HG03432 (cell line): Measurements from ENCODE around the gene SLC6A20.
"Not testable (repeated sequence)": the region's sequence is repeated elsewhere in the genome, so short reads cannot be mapped to it uniquely, and the experiment has no call there.

Source experiments
- ATAC-seq: cut with Tn5 transposase; IDR thresholded peaks from one replicate; pipeline ENCODE4 v1.9.1; 2021; ENCODE audit warnings: mild to moderate bottlenecking, moderate library complexity; ENCODE audit not compliant: unreplicated experiment

The SLC6A20 gene

DNA sequence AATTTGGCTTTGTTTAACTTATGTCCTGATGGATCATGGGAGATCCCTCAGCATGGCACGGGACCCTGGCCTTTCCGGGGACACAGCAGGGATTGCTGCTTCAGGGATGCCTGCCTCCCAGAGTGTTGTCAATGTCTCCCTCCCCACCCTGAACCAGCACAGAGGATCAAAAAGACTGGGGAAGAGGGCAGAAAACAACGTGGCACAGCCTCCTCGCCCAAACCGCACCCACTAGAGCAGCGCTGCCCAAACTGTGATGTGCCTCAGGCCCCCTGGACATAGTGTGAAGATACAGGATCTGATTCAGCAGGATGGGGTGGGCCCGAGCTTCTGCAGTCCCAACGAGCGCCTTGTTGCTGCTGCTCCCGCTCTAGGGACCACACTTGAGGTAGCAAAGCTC, 34.5 kb downstream of the SLC6A20 start:
- ATAC-seq: no peak

DNA sequence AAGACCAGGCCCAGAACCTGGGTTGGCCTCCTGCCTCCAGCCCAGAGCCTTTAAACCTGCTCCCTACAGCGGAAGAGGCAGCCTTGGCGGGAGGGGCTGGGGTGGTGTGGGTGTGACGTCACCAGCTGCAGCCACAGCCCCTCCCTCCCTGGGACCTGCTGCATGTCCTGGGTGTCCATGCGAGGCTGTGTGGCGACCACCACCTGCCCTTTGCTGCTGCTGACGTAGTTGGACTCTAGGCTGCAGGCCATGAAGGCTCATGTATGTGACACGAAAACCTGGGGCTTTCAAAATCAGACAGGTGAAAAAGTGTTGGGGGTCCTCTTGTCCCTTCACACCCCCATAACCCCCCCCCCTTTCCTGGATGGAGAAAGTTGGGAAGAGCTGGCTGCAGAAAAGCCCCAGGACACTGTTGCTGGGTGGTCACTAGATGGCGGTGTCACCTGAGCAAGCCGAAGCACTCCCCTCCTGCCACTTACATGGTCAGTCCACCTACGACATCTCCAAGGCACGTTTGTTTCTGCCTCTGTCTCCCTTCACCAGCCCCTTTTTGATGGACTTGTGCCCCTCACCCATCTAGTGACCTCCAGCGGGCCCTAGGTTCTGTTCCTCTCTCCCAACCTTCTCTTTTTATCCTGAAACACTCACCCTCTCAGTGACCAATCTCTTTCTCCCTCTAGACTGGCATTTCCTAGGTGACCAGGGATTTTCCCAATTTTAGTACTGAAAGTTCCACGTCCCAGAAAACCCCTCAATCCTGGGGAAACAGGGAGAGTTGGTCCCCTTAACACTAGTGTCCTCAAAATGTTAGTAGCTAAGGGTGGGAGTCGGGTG, 35.2 kb downstream of the SLC6A20 start:
- no peak for ATAC-seq

DNA sequence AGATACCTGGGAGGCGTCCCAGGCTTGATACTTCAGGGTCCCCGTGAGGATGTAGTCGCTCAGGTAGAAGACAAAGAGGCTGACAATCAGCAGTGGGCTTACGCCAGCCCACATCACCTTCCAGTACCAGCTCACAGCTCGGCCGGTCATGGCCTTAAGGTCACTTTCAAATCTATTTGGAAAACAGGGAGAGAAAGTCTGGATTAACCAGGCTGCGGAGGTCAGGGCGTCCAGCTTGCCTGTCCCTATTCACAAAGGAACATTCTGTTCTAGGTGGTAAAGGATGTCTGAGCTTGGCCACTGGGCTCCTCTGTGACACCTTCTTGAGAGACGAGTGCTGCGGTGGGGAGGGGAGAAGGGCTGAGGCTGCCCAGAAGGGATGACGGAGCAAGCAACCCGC, 36.5 kb downstream of the SLC6A20 start:
- no peak for ATAC-seq

DNA sequence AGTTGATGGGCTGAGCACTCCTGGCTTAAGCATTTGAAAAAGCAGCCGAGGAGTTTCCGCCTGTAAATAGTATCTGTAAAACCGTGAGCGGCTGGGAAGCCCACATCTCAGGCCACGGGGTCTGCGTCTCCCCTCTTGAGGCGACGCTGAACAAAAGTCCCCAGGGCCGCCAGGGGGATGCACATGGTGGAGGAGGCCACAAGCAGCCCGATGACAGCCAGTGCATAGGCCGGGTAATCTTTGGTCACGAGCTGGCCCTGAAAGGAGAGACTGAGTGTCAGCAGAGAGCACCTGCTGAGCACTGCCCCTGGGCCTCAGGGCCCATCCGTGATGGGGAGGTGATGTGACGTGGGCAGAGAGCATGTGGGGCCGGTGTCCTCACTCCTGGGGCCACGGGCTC, 37.5 kb downstream of the SLC6A20 start:
- ATAC-seq: no peak

- ATAC-seq: not testable (repeated sequence)
These were observed 39.2 kb downstream of the SLC6A20 start for GRCh38 chr3:45757141-45757540.

GRCh38 chr3:45756055-45756454, 40.3 kb downstream of the SLC6A20 start:
- no peak for ATAC-seq

GRCh38 chr3:45754461-45754860, 41.9 kb downstream of the SLC6A20 start:
- ATAC-seq: no peak

DNA sequence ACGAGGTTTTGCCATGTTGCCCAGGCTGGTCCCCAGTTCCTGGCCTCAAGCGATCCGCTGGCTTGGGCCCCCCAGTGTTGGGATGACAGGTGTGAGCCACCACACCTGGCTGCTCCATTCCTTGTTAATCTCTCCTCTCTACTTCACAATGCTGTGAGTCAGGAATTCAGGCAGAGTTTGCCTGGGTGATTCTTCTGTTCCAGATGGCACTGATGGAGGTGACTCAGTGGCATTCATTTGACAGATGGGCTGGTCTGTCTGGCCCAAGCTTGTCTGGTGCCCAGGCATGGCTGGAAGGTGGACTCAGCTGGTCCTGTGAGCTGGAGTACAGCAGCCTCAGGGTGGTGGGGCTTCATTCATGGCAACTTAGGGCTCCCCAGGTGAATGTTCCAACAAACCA, 43.2 kb downstream of the SLC6A20 start:
- no peak for ATAC-seq

- no peak for ATAC-seq
These were observed 44.6 kb downstream of the SLC6A20 start for GRCh38 chr3:45751537-45752242.

- no peak for ATAC-seq
These were observed 46.5 kb downstream of the SLC6A20 start for GRCh38 chr3:45749880-45750279.

- not testable (repeated sequence) for ATAC-seq
These were observed 47.2 kb downstream of the SLC6A20 start for GRCh38 chr3:45749036-45749600.

- no peak for ATAC-seq
These were observed 48.3 kb downstream of the SLC6A20 start for GRCh38 chr3:45748068-45748467.

DNA sequence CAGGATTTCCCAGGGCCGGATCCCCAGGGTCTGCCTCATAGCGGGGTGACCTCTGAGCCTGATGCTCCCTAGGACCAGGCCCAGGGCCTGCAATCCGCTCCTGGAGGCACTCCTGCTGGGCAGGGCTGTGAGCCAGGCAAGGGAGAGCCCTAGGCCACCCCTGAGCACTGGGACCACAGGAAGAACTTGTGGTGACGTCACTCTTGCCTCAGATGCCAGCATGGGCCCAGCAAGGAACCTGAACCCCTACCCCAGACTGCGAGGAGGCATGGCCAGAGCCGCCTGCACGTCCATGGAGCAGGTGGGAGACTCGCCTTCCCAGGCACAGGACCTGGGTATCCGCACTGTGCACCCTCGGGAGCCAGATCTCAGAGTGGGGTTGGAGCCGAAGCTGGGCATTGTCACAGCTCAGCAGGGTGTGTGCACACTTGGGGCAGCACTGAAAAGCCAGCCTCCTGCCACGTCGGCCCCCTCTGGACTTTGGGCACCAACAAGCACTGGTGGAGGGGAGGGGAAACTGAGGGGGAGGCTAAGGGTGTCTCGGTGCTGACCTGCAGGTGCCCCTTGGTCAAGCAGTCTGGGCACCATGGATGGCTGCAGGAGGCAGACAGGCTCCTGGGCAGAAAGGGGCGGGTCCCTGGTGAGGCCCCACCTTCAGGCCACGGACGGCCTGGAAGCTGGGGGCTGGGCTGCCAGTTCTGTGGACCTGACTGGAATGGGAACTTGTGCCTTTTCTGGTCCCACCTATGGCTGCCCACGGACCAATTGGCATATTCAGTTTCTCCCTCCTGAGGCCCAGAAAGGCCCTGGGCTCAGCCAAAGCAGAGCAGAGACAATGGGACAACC, 49.3 kb downstream of the SLC6A20 start:
- ATAC-seq: no peak

- no peak for ATAC-seq
These were observed 50.1 kb downstream of the SLC6A20 start for GRCh38 chr3:45746165-45746776.

DNA sequence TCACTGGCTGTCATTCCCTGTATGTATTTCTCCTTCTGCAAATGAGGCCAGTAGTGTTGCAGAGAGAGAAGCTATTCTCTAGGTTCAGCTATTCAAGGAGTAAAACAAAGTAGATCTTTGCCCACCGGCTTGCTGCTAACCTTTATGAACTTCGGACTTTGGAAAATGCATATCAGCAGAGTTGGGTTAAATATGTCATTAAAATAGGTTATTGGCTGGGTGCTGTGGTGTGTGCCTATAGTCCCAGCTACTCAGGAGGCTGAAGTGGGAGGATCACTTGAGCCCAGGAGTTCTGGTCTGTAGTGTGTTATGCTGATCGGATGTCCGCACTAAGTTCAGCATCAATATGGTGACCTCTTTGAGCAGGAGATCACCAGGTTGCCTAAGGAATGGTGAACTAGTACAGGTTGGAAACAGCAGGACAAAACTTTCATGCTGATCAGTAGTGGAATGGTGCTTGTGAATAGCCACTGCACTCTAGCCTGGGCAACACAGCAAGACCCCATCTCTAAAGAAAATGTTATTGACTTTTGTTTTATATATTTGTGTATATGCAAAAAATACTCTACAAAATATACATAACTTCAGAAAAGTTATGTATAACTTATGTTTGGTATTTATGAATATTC, 53.8 kb downstream of the SLC6A20 start:
- ATAC-seq: no peak

GRCh38 chr3:45741742-45742460, 54.4 kb downstream of the SLC6A20 start:
- no peak for ATAC-seq

DNA sequence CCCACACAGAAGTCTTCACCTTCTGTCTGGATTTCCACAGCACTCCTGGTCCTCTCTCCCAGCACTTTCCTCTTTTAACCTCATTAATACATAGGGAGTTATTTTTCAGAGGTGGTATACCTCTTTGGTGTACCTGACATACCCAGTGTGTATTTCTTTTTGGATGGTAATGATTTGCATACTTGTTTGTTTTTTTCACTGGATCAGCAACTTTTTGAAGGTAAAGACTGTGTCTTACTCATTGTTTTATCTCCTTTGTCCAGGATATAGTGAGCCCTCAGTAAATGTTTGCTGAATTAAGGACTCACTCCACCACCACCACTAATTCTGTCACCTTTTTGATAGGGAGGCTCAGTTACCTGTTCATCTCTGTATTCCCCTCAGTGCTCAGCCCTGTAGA, 55.1 kb downstream of the SLC6A20 start:
- no peak for ATAC-seq

GRCh38 chr3:45739991-45740390, 56.3 kb downstream of the SLC6A20 start:
- ATAC-seq: no peak

- ATAC-seq: no peak
These were observed 59.1 kb downstream of the SLC6A20 start for GRCh38 chr3:45737234-45737633.

GRCh38 chr3:45736707-45737106, 59.6 kb downstream of the SLC6A20 start:
- no peak for ATAC-seq
